Measurements from ENCODE around the gene PTPA.

- TF ChIP-seq POLR2A (IDR thresholded peaks at IDR 0.05), result no peak
- TF ChIP-seq, protein P1, sequence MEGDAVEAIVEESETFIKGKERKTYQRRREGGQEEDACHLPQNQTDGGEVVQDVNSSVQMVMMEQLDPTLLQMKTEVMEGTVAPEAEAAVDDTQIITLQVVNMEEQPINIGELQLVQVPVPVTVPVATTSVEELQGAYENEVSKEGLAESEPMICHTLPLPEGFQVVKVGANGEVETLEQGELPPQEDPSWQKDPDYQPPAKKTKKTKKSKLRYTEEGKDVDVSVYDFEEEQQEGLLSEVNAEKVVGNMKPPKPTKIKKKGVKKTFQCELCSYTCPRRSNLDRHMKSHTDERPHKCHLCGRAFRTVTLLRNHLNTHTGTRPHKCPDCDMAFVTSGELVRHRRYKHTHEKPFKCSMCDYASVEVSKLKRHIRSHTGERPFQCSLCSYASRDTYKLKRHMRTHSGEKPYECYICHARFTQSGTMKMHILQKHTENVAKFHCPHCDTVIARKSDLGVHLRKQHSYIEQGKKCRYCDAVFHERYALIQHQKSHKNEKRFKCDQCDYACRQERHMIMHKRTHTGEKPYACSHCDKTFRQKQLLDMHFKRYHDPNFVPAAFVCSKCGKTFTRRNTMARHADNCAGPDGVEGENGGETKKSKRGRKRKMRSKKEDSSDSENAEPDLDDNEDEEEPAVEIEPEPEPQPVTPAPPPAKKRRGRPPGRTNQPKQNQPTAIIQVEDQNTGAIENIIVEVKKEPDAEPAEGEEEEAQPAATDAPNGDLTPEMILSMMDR (IDR thresholded peaks at IDR 0.05), result no peak
Measured at GRCh38 chr9:129102095-129102525, 9.1 kb upstream of the PTPA start.

All from Peyer's patch (tissue), 4 donors.